ENCODE measurements around the gene TTLL5.

GRCh38 chr14:75658957-75659356 is 2.1 kb upstream of the TTLL5 start:
- TF ChIP-seq CTCF (IDR thresholded peaks at IDR 0.05) (no peak), POLR2A (IDR thresholded peaks at IDR 0.05) (no peak)
